ENCODE measurements around the gene SIDT2.

SIDT2 gene

GRCh38 chr11:117222991-117223740 lies 44.6 kb downstream of the SIDT2 start:
- TF ChIP-seq CTCF (IDR thresholded peaks at IDR 0.05; ENCODE audit: insufficient read depth, low read length, missing control alignments): no peak
- ChIA-PET CTCF (interaction anchor here (0.7 to 15.2 kb wide), 9 partner anchors 7 to 491 kb away, joined by 3 to 191 read pairs (median 4); partner anchors contain the start of genes APOA5, PCSK7, RNF214 and ZPR1), POLR2A (interaction anchor here (0.6 to 0.8 kb wide), 2 partner anchors 8 to 9 kb away, joined by 3 to 4 read pairs; no protein-coding TSS in a partner anchor)
- no peak for DNase-seq (ENCODE audit: low read depth, low spot score)
- no peak overlapping the region for H3K4me3 ChIP-seq (ENCODE audit: low read depth, low read length)

GRCh38 chr11:117223741-117224689 lies 45.5 kb downstream of the SIDT2 start:
- TF ChIP-seq CTCF (IDR thresholded peaks at IDR 0.05; ENCODE audit: insufficient read depth, low read length, missing control alignments): no peak
- no peak overlapping the region for H3K4me3 ChIP-seq (ENCODE audit: low read depth, low read length)
- DNase-seq (ENCODE audit: low read depth, low spot score): no peak
- ChIA-PET CTCF (interaction anchor here (1.1 to 15.2 kb wide), 8 partner anchors 6 to 482 kb away, joined by 3 to 191 read pairs (median 58); partner anchors contain the start of genes APOA5, PCSK7, RNF214 and ZPR1), POLR2A (no interaction called here)

- no peak for DNase-seq (ENCODE audit: low read depth, low spot score)
- ChIA-PET POLR2A (interaction anchor here (0.6 to 1.2 kb wide), 3 partner anchors 14 to 1833 kb away, joined by 3 to 4 read pairs (median 4); no protein-coding TSS in a partner anchor), CTCF (interaction anchor here (0.8 to 11.4 kb wide), 27 partner anchors 9 to 493 kb away, joined by 3 to 191 read pairs (median 7); partner anchors contain the start of genes APOA5, BACE1, CEP164 and PAFAH1B2)
These were observed 47.1 kb downstream of the SIDT2 start for GRCh38 chr11:117225553-117226170.

GRCh38 chr11:117226388-117227385 lies 48.1 kb downstream of the SIDT2 start:
- peak; percentile 66 for TF ChIP-seq CTCF (IDR thresholded peaks at IDR 0.05; ENCODE audit: insufficient read depth, low read length, missing control alignments)
- ChIA-PET POLR2A (interaction anchor here (0.6 to 1.1 kb wide), 3 partner anchors 15 to 27 kb away, joined by 3 read pairs; no protein-coding TSS in a partner anchor), CTCF (interaction anchor here (0.6 to 11.4 kb wide), 51 partner anchors 10 to 597 kb away, joined by 3 to 191 read pairs (median 4); partner anchors contain the start of genes APOA5, BACE1, CEP164 and PAFAH1B2)

More at GRCh38 chr11:117225553-117226170, 47.1 kb downstream of the SIDT2 start:
- TF ChIP-seq CTCF (IDR thresholded peaks at IDR 0.05; ENCODE audit: insufficient read depth, low read length, missing control alignments): no peak
- H3K4me3 ChIP-seq (ENCODE audit: low read depth, low read length): no peak overlapping the region

GRCh38 chr11:117228091-117228490 lies 49.5 kb downstream of the SIDT2 start:
- H3K4me3 ChIP-seq (ENCODE audit: low read depth, low read length): no peak overlapping the region
- POLR2A ChIA-PET: interaction anchor here (1.2 kb wide), 1 partner anchor 28 kb away, joined by 3 read pairs; no protein-coding TSS in a partner anchor
- CTCF ChIA-PET: interaction anchor here (1.2 to 11.4 kb wide), 11 partner anchors 11 to 495 kb away, joined by 3 to 191 read pairs (median 6); partner anchors contain the start of genes APOA5, TAGLN and ZPR1
- no peak for TF ChIP-seq CTCF (IDR thresholded peaks at IDR 0.05; ENCODE audit: insufficient read depth, low read length, missing control alignments)
- no peak for DNase-seq (ENCODE audit: low read depth, low spot score)

More at GRCh38 chr11:117226388-117227385, 48.1 kb downstream of the SIDT2 start:
- H3K4me3 ChIP-seq (ENCODE audit: low read depth, low read length): no peak overlapping the region
- peak; percentile 45 for DNase-seq (ENCODE audit: low read depth, low spot score)

Measured in AG04449 (cell line).